Neutrophil (primary cell): ENCODE results near the gene CRYBG1.
"Not testable (repeated sequence)": the region's sequence is repeated elsewhere in the genome, so short reads cannot be mapped to it uniquely, and the experiment has no call there.

ENCODE experiments used
- H3K27ac ChIP-seq: fragments of 200-600 bp; sonication (generic); 2 replicates; pipeline ENCODE4 v1.5.1; 2016; ENCODE audit warnings: mild to moderate bottlenecking, moderate library complexity
- H3K27me3 ChIP-seq: fragments of 200-600 bp; sonication (generic); 2 replicates; pipeline ENCODE4 v1.6.0; 2016; ENCODE audit warnings: mild to moderate bottlenecking
- H3K36me3 ChIP-seq: fragments of 200-600 bp; sonication (generic); 2 replicates; pipeline ENCODE4 v1.5.1; 2017
- H3K4me1 ChIP-seq, 2 experiments: fragments of 200-600 bp in 1 of 2; sonication (generic) in 1 of 2; 1 replicate in 1 of 2; 2 replicates in 1 of 2; pipeline versions ENCODE4 v1.5.1 to v1.6.1; 2013 to 2016; ENCODE audit warnings: low read depth in 1 of 2, low read length in 1 of 2, mild to moderate bottlenecking in 1 of 2, moderate library complexity in 1 of 2; ENCODE audit not compliant: control insufficient read depth in 1 of 2, insufficient read depth in 1 of 2
- H3K4me3 ChIP-seq, 2 experiments: fragments of 200-600 bp in 1 of 2; sonication (generic) in 1 of 2; 1 replicate in 1 of 2; 2 replicates in 1 of 2; pipeline ENCODE4 v1.5.1; 2013 to 2016; ENCODE audit warnings: low read depth in 1 of 2, low read length in 1 of 2, mild to moderate bottlenecking in 1 of 2, moderate library complexity in 1 of 2
- H3K9me3 ChIP-seq: fragments of 200-600 bp; sonication (generic); 2 replicates; pipeline ENCODE4 v1.5.1; 2016
- CTCF ChIP-seq: fragments of 200-600 bp; sonication (generic); IDR thresholded peaks from 2 replicates; pipeline ENCODE4 v1.5.1; 2016; ENCODE audit warnings: antibody characterized with exemption

CRYBG1 gene

GRCh38 chr6:106547601-106548453 lies 187.3 kb downstream of the CRYBG1 start:
- peak overlapping the region; percentile 82 for H3K27ac ChIP-seq
- no peaks in the 10 kb centered on the region for H3K27me3 ChIP-seq
- TF ChIP-seq CTCF = no peak
- peaks cover 52 to 55% of the 10 kb centered on the region in 2 experiments for H3K4me1 ChIP-seq
- H3K9me3 ChIP-seq = no peaks in the 10 kb centered on the region
- peak overlapping the region in 1 of 2 experiments; percentile 38 for H3K4me3 ChIP-seq
- H3K36me3 ChIP-seq = peaks cover 58% of the 10 kb centered on the region

DNA sequence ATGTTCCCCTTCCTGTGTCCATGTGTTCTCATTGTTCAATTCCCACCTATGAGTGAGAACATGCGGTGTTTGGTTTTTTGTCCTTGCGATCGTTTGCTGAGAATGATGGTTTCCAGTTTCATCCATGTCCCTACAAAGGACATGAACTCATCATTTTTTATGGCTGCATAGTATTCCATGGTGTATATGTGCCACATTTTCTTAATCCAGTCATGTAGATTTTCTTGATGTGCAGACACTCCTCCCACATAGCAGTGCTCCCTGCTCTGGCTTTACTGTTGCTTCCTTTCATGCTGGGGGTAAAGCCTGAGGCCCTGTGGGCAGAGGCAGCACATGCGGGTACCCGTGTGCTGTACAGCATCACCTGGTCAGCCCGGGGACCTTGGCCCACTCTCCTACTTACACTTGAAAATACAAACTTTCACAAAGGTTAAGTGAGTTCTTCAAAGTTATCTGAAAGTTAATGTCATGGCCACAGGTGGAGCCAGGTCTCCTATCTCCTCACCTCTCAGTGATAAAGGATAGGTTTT lies 188.5 kb downstream of the CRYBG1 start:
- not testable (repeated sequence) for H3K27me3 ChIP-seq, H3K9me3 ChIP-seq, H3K4me3 ChIP-seq
- Histone ChIP-seq H3K36me3 (peaks cover 58% of the 10 kb centered on the region), H3K4me1 (peaks cover 52 to 55% of the 10 kb centered on the region in 2 experiments), H3K27ac (peak overlapping the region; percentile 74)

GRCh38 chr6:106549521-106549920 lies 189.0 kb downstream of the CRYBG1 start:
- Histone ChIP-seq H3K36me3 (peaks cover 58% of the 10 kb centered on the region), H3K27ac (peak overlapping the region; percentile 74), H3K4me3 (no peak overlapping the region), H3K9me3 (no peaks in the 10 kb centered on the region), H3K4me1 (peaks cover 52 to 55% of the 10 kb centered on the region in 2 experiments), H3K27me3 (no peaks in the 10 kb centered on the region)
- TF ChIP-seq CTCF = no peak

DNA sequence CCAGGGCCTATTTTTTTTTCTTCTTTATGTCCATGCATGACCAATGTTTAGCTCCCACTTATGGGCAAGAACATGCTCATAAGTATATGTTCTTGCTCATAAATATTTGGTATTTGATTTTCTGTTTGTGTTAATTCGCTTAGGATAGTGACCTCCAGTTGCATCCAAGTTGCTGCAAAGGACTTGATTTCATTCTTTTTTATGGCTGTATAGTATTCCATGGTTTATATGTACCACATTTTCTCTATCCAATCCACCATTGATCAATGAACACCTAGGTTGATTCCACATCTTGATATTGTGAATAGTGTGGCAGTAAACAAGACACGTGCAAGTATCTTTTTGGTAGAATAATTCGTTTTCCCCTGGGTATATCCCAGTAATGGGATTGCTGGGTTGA lies 190.6 kb downstream of the CRYBG1 start:
- TF ChIP-seq CTCF = no peak
- H3K27ac ChIP-seq = peak overlapping the region; percentile 74

DNA sequence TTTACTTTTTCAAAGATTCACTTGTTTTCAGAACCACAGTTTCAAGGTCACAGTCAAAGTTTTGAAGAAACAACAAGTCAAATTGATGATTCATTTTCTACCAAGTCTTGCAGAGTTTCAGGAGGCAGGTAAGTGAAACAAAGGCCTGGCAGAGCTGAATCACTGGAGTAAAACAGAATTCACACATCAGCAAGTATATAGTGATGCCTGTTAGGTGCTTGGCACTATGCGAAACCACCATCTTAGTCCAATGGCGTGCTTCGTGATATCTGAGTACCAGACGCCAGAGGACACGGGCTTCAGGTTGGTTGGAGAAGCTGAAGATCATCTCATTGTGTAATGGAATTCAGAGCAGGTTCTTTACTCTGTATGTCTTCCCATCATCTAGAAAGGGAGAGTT lies 192.9 kb downstream of the CRYBG1 start:
- TF ChIP-seq CTCF = no peak
- Histone ChIP-seq H3K27me3 (no peaks in the 10 kb centered on the region), H3K36me3 (peaks cover 65% of the 10 kb centered on the region), H3K27ac (no peak overlapping the region), H3K4me1 (peaks cover 31 to 37% of the 10 kb centered on the region in 2 experiments), H3K4me3 (no peak overlapping the region), H3K9me3 (no peaks in the 10 kb centered on the region)

More for the DNA sequence above, 190.6 kb downstream of the CRYBG1 start:
- no peaks in the 10 kb centered on the region for H3K27me3 ChIP-seq
- peaks cover 59% of the 10 kb centered on the region for H3K36me3 ChIP-seq
- peaks cover 46 to 49% of the 10 kb centered on the region in 2 experiments for H3K4me1 ChIP-seq
- H3K9me3 ChIP-seq = no peaks in the 10 kb centered on the region
- no peak overlapping the region for H3K4me3 ChIP-seq

GRCh38 chr6:106555767-106556166 lies 195.2 kb downstream of the CRYBG1 start:
- H3K9me3 ChIP-seq = no peaks in the 10 kb centered on the region
- H3K27me3 ChIP-seq = no peaks in the 10 kb centered on the region
- peaks cover 88% of the 10 kb centered on the region for H3K36me3 ChIP-seq
- no peak for TF ChIP-seq CTCF
- no peak overlapping the region for H3K4me3 ChIP-seq
- H3K4me1 ChIP-seq = peaks cover 17 to 19% of the 10 kb centered on the region in 2 experiments
- H3K27ac ChIP-seq = peak overlapping the region; percentile 4
